Measurements from ENCODE around the gene REXO1. TPM values are rescaled to one million over a fixed set of nuclear protein-coding genes. Genes with fewer than 3 reads are reported as not detected.

The REXO1 gene
- total RNA-seq, 4 donors from 2014 or later, result 11.4 to 29.9 (median 16.1) TPM

GRCh38 chr19:1862068-1862423 is 13.8 kb upstream of the REXO1 start:
- Histone ChIP-seq H3K4me3 (peak overlapping the region; percentile 23 to 69), H3K9me3 (no peaks in the 10 kb centered on the region), H3K27me3 (peaks cover 46% of the 10 kb centered on the region), H3K4me1 (peaks cover 0 to 71% (median 49%) of the 10 kb centered on the region in 3 donors), H3K27ac (peak overlapping the region in 3 of 4 donors; percentile 52 to 89 (median 85)), H3K36me3 (no peaks in the 10 kb centered on the region)
- WGBS, 2 donors (ENCODE audit: low coverage in 1 of 2), result no CpG with 5 or more reads among the region's 21 CpGs
- ATAC-seq, result no peak
- TF ChIP-seq CTCF (IDR thresholded peaks at IDR 0.05) (no peak), EP300 (IDR thresholded peaks at IDR 0.05) (no peak), POLR2AphosphoS5 (IDR thresholded peaks at IDR 0.05) (no peak), POLR2A (IDR thresholded peaks at IDR 0.05) (no peak)

GRCh38 chr19:1861599-1862031 is 13.3 kb upstream of the REXO1 start:
- Histone ChIP-seq H3K9me3 (no peaks in the 10 kb centered on the region), H3K4me3 (peak overlapping the region in 1 of 2 donors; percentile 69), H3K4me1 (peaks cover 0 to 75% (median 53%) of the 10 kb centered on the region in 3 donors), H3K27me3 (peaks cover 51% of the 10 kb centered on the region), H3K27ac (peak overlapping the region in 3 of 4 donors; percentile 52 to 89 (median 85)), H3K36me3 (no peaks in the 10 kb centered on the region)
- WGBS, 2 donors (ENCODE audit: low coverage in 1 of 2), result 12% methylated on average over 5 of the region's 23 CpGs; no CpG with 5 or more reads in 1 of the 2 donors
- ATAC-seq, result no peak
- TF ChIP-seq POLR2AphosphoS5 (IDR thresholded peaks at IDR 0.05), result no peak
- TF ChIP-seq CTCF (IDR thresholded peaks at IDR 0.05), result no peak
- no peak for TF ChIP-seq POLR2A (IDR thresholded peaks at IDR 0.05)
- no peak for TF ChIP-seq EP300 (IDR thresholded peaks at IDR 0.05)

- 60% methylated on average over 1 of the region's 28 CpGs; no CpG with 5 or more reads in 1 of the 2 donors for WGBS, 2 donors (ENCODE audit: low coverage in 1 of 2)
- peak overlapping the region in 3 of 4 donors; percentile 82 to 89 (median 85) for H3K27ac ChIP-seq
- H3K4me3 ChIP-seq, result peak overlapping the region in 1 of 2 donors; percentile 69
- H3K27me3 ChIP-seq, result peaks cover 57% of the 10 kb centered on the region
- no peaks in the 10 kb centered on the region for H3K9me3 ChIP-seq
- no peak for ATAC-seq
- no peaks in the 10 kb centered on the region for H3K36me3 ChIP-seq
- peaks cover 0 to 81% (median 59%) of the 10 kb centered on the region in 3 donors for H3K4me1 ChIP-seq
- TF ChIP-seq POLR2A (IDR thresholded peaks at IDR 0.05) (no peak), EP300 (IDR thresholded peaks at IDR 0.05) (no peak), CTCF (IDR thresholded peaks at IDR 0.05) (no peak), POLR2AphosphoS5 (IDR thresholded peaks at IDR 0.05) (no peak)
Measured at GRCh38 chr19:1860821-1861598, 12.7 kb upstream of the REXO1 start.

- peaks cover 65% of the 10 kb centered on the region for H3K27me3 ChIP-seq
- TF ChIP-seq POLR2AphosphoS5 (IDR thresholded peaks at IDR 0.05), result no peak
- TF ChIP-seq EP300 (IDR thresholded peaks at IDR 0.05), result no peak
- no peak for TF ChIP-seq POLR2A (IDR thresholded peaks at IDR 0.05)
- H3K27ac ChIP-seq, result peak overlapping the region in 3 of 4 donors; percentile 82 to 89 (median 85)
- H3K4me1 ChIP-seq, result peaks cover 0 to 85% (median 63%) of the 10 kb centered on the region in 3 donors
- H3K4me3 ChIP-seq, result peak overlapping the region in 1 of 2 donors; percentile 8
- H3K36me3 ChIP-seq, result no peaks in the 10 kb centered on the region
- H3K9me3 ChIP-seq, result no peaks in the 10 kb centered on the region
- ATAC-seq, result no peak
- WGBS, 2 donors (ENCODE audit: low coverage in 1 of 2), result no CpG with 5 or more reads among the region's 32 CpGs
Measured at GRCh38 chr19:1860042-1860775, 11.9 kb upstream of the REXO1 start.

GRCh38 chr19:1859331-1859781 is 11.1 kb upstream of the REXO1 start:
- Histone ChIP-seq H3K4me1 (peaks cover 0 to 85% (median 69%) of the 10 kb centered on the region in 3 donors), H3K27me3 (peaks cover 67% of the 10 kb centered on the region), H3K4me3 (no peak overlapping the region), H3K36me3 (no peaks in the 10 kb centered on the region), H3K9me3 (no peaks in the 10 kb centered on the region), H3K27ac (peak overlapping the region in 3 of 4 donors; percentile 82 to 89 (median 85))
- TF ChIP-seq POLR2AphosphoS5 (IDR thresholded peaks at IDR 0.05), result no peak
- no peak for TF ChIP-seq CTCF (IDR thresholded peaks at IDR 0.05)
- TF ChIP-seq POLR2A (IDR thresholded peaks at IDR 0.05), result no peak
- no peak for ATAC-seq
- 19 to 23% methylated on average over 3 to 10 of the region's 18 CpGs for WGBS, 2 donors (ENCODE audit: low coverage in 1 of 2)
